IPS DF 6.9 (cell line): ENCODE results near the gene ZNF423.

ENCODE experiments used
- DNase-seq: peaks from one replicate; pipeline ENCODE4 v3.0.0-alpha.2; 2013; ENCODE audit warnings: low read depth, low spot score
- H3K27ac ChIP-seq: one replicate; pipeline ENCODE4 v1.5.1; 2013; ENCODE audit warnings: low read length, control low read depth
- H3K27me3 ChIP-seq: 2 replicates; pipeline ENCODE4 v1.6.1; 2013; ENCODE audit warnings: mild to moderate bottlenecking, low read length; ENCODE audit not compliant: control insufficient read depth, insufficient read depth
- H3K36me3 ChIP-seq: 2 replicates; pipeline ENCODE4 v1.6.1; 2013; ENCODE audit warnings: low read length; ENCODE audit not compliant: control insufficient read depth, insufficient read depth
- H3K4me1 ChIP-seq: 2 replicates; pipeline ENCODE4 v1.6.1; 2013; ENCODE audit warnings: low read length; ENCODE audit not compliant: control insufficient read depth, insufficient read depth
- H3K4me3 ChIP-seq: 2 replicates; pipeline ENCODE4 v1.5.1; 2013; ENCODE audit warnings: mild to moderate bottlenecking, low read length
- H3K9me3 ChIP-seq: 2 replicates; pipeline ENCODE4 v1.6.1; 2013; ENCODE audit warnings: low read length, inconsistent platforms; ENCODE audit not compliant: control insufficient read depth, insufficient read depth
- WGBS: extraction: QIAGEN DNeasy Blood & Tissue Kit; methylation state at CpG from one replicate; pipeline ENCODE4 v1.1.7; 2013; ENCODE audit warnings: mixed read lengths, missing lambda C conversion rate; ENCODE audit not compliant: insufficient read length, insufficient coverage; 5-methylcytosine and 5-hydroxymethylcytosine counted together

Gene ZNF423

GRCh38 chr16:49548325-49548970 lies 307.5 kb downstream of the ZNF423 start:
- no peak overlapping the region for H3K4me3 ChIP-seq
- H3K27me3 ChIP-seq = no peaks in the 10 kb centered on the region
- no peaks in the 10 kb centered on the region for H3K9me3 ChIP-seq
- H3K4me1 ChIP-seq = peaks cover 4% of the 10 kb centered on the region
- WGBS = no CpG with 5 or more reads among the region's 14 CpGs
- H3K36me3 ChIP-seq = no peaks in the 10 kb centered on the region
- DNase-seq = no peak
- no peak overlapping the region for H3K27ac ChIP-seq

GRCh38 chr16:49547448-49547847 lies 308.5 kb downstream of the ZNF423 start:
- H3K4me1 ChIP-seq = peaks cover 4% of the 10 kb centered on the region

DNA sequence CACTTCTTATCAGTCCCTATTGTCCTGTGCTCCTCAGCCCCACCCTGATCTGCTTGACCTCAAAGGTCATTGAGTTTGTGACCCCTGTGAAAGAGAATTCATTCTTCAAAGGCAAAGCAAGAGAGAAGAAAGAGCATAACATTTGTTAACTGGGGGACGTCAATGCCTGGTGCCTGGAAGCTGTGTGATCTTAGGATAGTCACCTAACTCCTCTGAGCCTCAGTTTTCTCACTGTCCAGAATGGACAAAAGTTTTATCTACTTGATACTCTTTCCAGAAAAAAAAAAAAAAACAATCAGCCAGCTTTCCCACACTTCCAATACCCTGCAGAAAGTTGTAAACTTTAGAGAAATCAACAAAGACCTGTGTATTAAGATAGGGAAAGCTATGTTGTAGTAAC lies 309.2 kb downstream of the ZNF423 start:
- Histone ChIP-seq H3K27ac (no peak overlapping the region), H3K36me3 (no peaks in the 10 kb centered on the region), H3K27me3 (no peaks in the 10 kb centered on the region), H3K4me1 (peaks cover 4% of the 10 kb centered on the region), H3K9me3 (no peaks in the 10 kb centered on the region), H3K4me3 (no peak overlapping the region)
- DNase-seq = no peak
- WGBS = no CpG with 5 or more reads among the region's 1 CpG

More at GRCh38 chr16:49547448-49547847, 308.5 kb downstream of the ZNF423 start:
- Histone ChIP-seq H3K36me3 (no peaks in the 10 kb centered on the region), H3K9me3 (no peaks in the 10 kb centered on the region), H3K27me3 (no peaks in the 10 kb centered on the region), H3K27ac (no peak overlapping the region), H3K4me3 (no peak overlapping the region)
- no peak for DNase-seq
- no CpG with 5 or more reads among the region's 9 CpGs for WGBS

- Histone ChIP-seq H3K4me1 (peaks cover 4% of the 10 kb centered on the region), H3K4me3 (no peak overlapping the region), H3K9me3 (no peaks in the 10 kb centered on the region), H3K27me3 (no peaks in the 10 kb centered on the region), H3K36me3 (no peaks in the 10 kb centered on the region), H3K27ac (no peak overlapping the region)
- DNase-seq = no peak
- WGBS = no CpG with 5 or more reads among the region's 6 CpGs
Observed at GRCh38 chr16:49545741-49546448, 310.0 kb downstream of the ZNF423 start.

DNA sequence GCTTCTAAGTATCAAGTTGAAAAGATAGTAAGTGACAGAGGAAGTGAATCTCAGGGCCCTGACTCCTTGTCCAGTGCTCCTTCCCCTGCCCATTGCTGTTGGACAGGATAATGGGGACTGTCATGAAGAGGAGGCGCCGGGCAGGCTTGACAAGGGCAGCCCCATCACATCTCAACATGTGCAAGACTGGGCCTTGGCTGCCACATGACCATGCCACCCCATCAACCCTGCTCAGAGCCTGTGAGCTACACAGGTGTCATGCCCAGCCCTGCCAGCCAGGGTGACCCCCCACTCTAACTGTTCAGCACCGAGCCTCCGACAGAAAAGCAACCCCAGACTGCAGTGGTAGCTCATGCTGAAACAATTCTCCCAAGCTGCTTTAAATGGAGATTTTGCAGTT lies 310.7 kb downstream of the ZNF423 start:
- Histone ChIP-seq H3K4me1 (peaks cover 4% of the 10 kb centered on the region), H3K36me3 (no peaks in the 10 kb centered on the region), H3K27ac (no peak overlapping the region), H3K27me3 (no peaks in the 10 kb centered on the region), H3K9me3 (no peaks in the 10 kb centered on the region), H3K4me3 (no peak overlapping the region)
- WGBS = no CpG with 5 or more reads among the region's 4 CpGs
- DNase-seq = no peak

- no peaks in the 10 kb centered on the region for H3K36me3 ChIP-seq
- no peaks in the 10 kb centered on the region for H3K9me3 ChIP-seq
- DNase-seq = no peak
- H3K27me3 ChIP-seq = no peaks in the 10 kb centered on the region
- no CpG with 5 or more reads among the region's 10 CpGs for WGBS
- H3K4me3 ChIP-seq = no peak overlapping the region
- peaks cover 4% of the 10 kb centered on the region for H3K4me1 ChIP-seq
- H3K27ac ChIP-seq = no peak overlapping the region
Observed at GRCh38 chr16:49544828-49545227, 311.1 kb downstream of the ZNF423 start.

GRCh38 chr16:49543631-49543946 lies 312.3 kb downstream of the ZNF423 start:
- no peaks in the 10 kb centered on the region for H3K36me3 ChIP-seq
- no peak for DNase-seq
- peaks cover 4% of the 10 kb centered on the region for H3K4me1 ChIP-seq
- WGBS = no CpG with 5 or more reads among the region's 15 CpGs
- H3K27me3 ChIP-seq = no peaks in the 10 kb centered on the region
- no peaks in the 10 kb centered on the region for H3K9me3 ChIP-seq
- H3K4me3 ChIP-seq = no peak overlapping the region
- H3K27ac ChIP-seq = no peak overlapping the region

- WGBS = no CpG with 5 or more reads among the region's 13 CpGs
Observed at GRCh38 chr16:49542946-49543630, 312.8 kb downstream of the ZNF423 start.

GRCh38 chr16:49542391-49542891 lies 313.5 kb downstream of the ZNF423 start:
- Histone ChIP-seq H3K9me3 (no peaks in the 10 kb centered on the region), H3K36me3 (no peaks in the 10 kb centered on the region), H3K27ac (no peak overlapping the region), H3K27me3 (no peaks in the 10 kb centered on the region), H3K4me1 (peaks cover 5% of the 10 kb centered on the region), H3K4me3 (no peak overlapping the region)
- no peak for DNase-seq
- WGBS = no CpG with 5 or more reads among the region's 9 CpGs

More at GRCh38 chr16:49542946-49543630, 312.8 kb downstream of the ZNF423 start:
- Histone ChIP-seq H3K27me3 (no peaks in the 10 kb centered on the region), H3K9me3 (no peaks in the 10 kb centered on the region), H3K4me1 (peaks cover 4% of the 10 kb centered on the region), H3K27ac (no peak overlapping the region), H3K36me3 (no peaks in the 10 kb centered on the region), H3K4me3 (no peak overlapping the region)
- no peak for DNase-seq

- no CpG with 5 or more reads among the region's 2 CpGs for WGBS
- H3K4me3 ChIP-seq = no peak overlapping the region
- no peak overlapping the region for H3K27ac ChIP-seq
- no peaks in the 10 kb centered on the region for H3K27me3 ChIP-seq
- H3K36me3 ChIP-seq = no peaks in the 10 kb centered on the region
- no peaks in the 10 kb centered on the region for H3K9me3 ChIP-seq
- no peak for DNase-seq
- H3K4me1 ChIP-seq = peaks cover 5% of the 10 kb centered on the region
Observed at GRCh38 chr16:49540836-49541235, 315.1 kb downstream of the ZNF423 start.
